ENCODE measurements around the gene TMEM212.

GRCh38 chr3:171860830-171861535 lies 17.8 kb downstream of the TMEM212 start:
- TF ChIP-seq CTCF (IDR thresholded peaks at IDR 0.05; ENCODE audit: borderline replicate concordance, extremely low read depth, low read length, poor library complexity, severe bottlenecking) (no peak), EZH2 (IDR thresholded peaks at IDR 0.05; ENCODE audit: borderline replicate concordance, low read depth, low read length, severe bottlenecking) (no peak)
